Tibial nerve (tissue), 4 donors: ENCODE results near the gene PHLPP1. TPM values are rescaled to one million over a fixed set of nuclear protein-coding genes. Genes with fewer than 3 reads are reported as not detected.

Experiments
- DNase-seq, 2 donors: peaks; one replicate each; pipeline ENCODE4 v3.0.0-alpha.2; 2019; ENCODE audit warnings: low spot score in 2 of 2
- H3K27ac ChIP-seq, 4 donors: fragments of 200-600 bp; sonication (generic) in 3 of 4; one replicate each; pipeline ENCODE4 v1.5.1; 2017 to 2019; ENCODE audit warnings: mild to moderate bottlenecking in 1 of 4
- H3K27me3 ChIP-seq, 2 donors: fragments of 200-600 bp; sonication (generic) in 1 of 2; one replicate each; pipeline versions ENCODE4 v1.5.1 to v1.6.0; 2017 to 2019
- H3K36me3 ChIP-seq, 3 donors: fragments of 200-600 bp; sonication (generic); one replicate each; pipeline ENCODE4 v1.5.1; 2018 to 2019
- H3K4me1 ChIP-seq, 4 donors: fragments of 200-600 bp; sonication (generic) in 3 of 4; one replicate each; pipeline ENCODE4 v1.5.1; 2017 to 2019
- H3K4me3 ChIP-seq, 4 donors: fragments of 200-600 bp; sonication (generic) in 3 of 4; one replicate each; pipeline ENCODE4 v1.5.1; 2017 to 2019; ENCODE audit warnings: mild to moderate bottlenecking in 1 of 4, moderate library complexity in 1 of 4
- H3K9me3 ChIP-seq, 4 donors: fragments of 200-600 bp; sonication (generic) in 3 of 4; one replicate each; pipeline ENCODE4 v1.5.1; 2017 to 2019
- CTCF ChIP-seq, 5 experiments: fragments of 200-600 bp in 3 of 5; fragments of 450-650 bp in 2 of 5; sonication (generic) in 3 of 5; IDR thresholded peaks; one replicate each; pipeline ENCODE4 v1.5.1; 2016 to 2019; ENCODE audit warnings: antibody characterized with exemption in 5 of 5, mild to moderate bottlenecking in 3 of 5, moderate library complexity in 2 of 5
- EP300 ChIP-seq, 2 donors: sonication (generic); formaldehyde crosslinking; IDR thresholded peaks; one replicate each; pipeline ENCODE4 v1.6.1; 2017; ENCODE audit warnings: antibody characterized with exemption in 2 of 2, mild to moderate bottlenecking in 1 of 2
- POLR2A ChIP-seq, 2 donors: fragments of 450-650 bp; IDR thresholded peaks; one replicate each; pipeline ENCODE4 v1.6.1; 2017; ENCODE audit warnings: antibody characterized with exemption in 2 of 2, mild to moderate bottlenecking in 2 of 2, moderate library complexity in 2 of 2
- WGBS, 2 donors: methylation state at CpG; one replicate each; pipeline ENCODE4 v1.1.5; 2018; 5-methylcytosine and 5-hydroxymethylcytosine counted together
- total RNA-seq, 4 donors: library from RNA; depleted of rRNA; stranded (reverse); fragments of >200 nt; gene quantifications; one replicate each; pipeline ENCODE4 v1.1.0, GENCODE V29; 2016

Gene PHLPP1
- total RNA-seq, 4 donors from 2014 or later, result 11.4 to 16.1 (median 14.5) TPM

- WGBS, 2 donors, result 55 to 72% methylated on average over 13 of the region's 13 CpGs
- no peak overlapping the region for H3K4me3 ChIP-seq
- H3K27me3 ChIP-seq, result no peaks in the 10 kb centered on the region
- peak in 1 of 2 donors; percentile 34 for DNase-seq
- TF ChIP-seq POLR2A (IDR thresholded peaks at IDR 0.05), result no peak
- no peak for TF ChIP-seq CTCF (IDR thresholded peaks at IDR 0.05)
- TF ChIP-seq EP300 (IDR thresholded peaks at IDR 0.05), result peak in 1 of 2 donors; percentile 34
- H3K9me3 ChIP-seq, result no peaks in the 10 kb centered on the region
- peak overlapping the region in 2 of 4 donors; percentile 60 to 62 for H3K27ac ChIP-seq
- H3K4me1 ChIP-seq, result peaks cover 0 to 23% (median 0%) of the 10 kb centered on the region in 4 donors
- peaks cover 0 to 44% (median 0%) of the 10 kb centered on the region in 3 donors for H3K36me3 ChIP-seq
These were observed 263.8 kb downstream of the PHLPP1 start for GRCh38 chr18:62979176-62979575.

DNA sequence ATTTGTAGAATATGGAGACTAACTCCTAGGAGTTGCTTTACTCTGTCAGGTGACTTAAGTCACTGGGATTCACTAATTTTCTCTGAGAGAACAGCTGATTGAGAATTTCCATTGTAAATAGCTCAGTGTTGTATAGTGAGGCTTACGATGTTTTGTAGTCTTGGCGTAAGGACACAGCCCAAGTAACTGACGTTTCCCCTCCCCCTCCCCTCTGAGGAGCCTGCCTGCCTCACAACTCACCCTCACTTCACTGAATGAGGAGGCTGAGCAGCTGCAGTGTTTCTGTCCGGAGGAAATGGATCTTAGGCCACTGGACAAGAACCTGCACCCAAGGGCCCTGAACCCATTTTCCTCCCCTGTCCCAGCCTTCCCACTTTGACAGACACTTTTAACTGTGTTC is 264.6 kb downstream of the PHLPP1 start:
- Histone ChIP-seq H3K4me1 (peaks cover 0 to 23% (median 0%) of the 10 kb centered on the region in 4 donors), H3K27ac (peak overlapping the region in 2 of 4 donors; percentile 60 to 62), H3K9me3 (no peaks in the 10 kb centered on the region), H3K4me3 (no peak overlapping the region), H3K36me3 (peaks cover 0 to 43% (median 0%) of the 10 kb centered on the region in 3 donors), H3K27me3 (no peaks in the 10 kb centered on the region)
- TF ChIP-seq CTCF (IDR thresholded peaks at IDR 0.05) (no peak), EP300 (IDR thresholded peaks at IDR 0.05) (no peak), POLR2A (IDR thresholded peaks at IDR 0.05) (no peak)
- no peak for DNase-seq
- 37 to 48% methylated on average over 4 of the region's 4 CpGs for WGBS, 2 donors

- WGBS, 2 donors, result 92 to 95% methylated on average over 9 to 11 of the region's 11 CpGs
These were observed 266.2 kb downstream of the PHLPP1 start for GRCh38 chr18:62981566-62981965.

GRCh38 chr18:62982600-62983251 is 267.4 kb downstream of the PHLPP1 start:
- no peaks in the 10 kb centered on the region for H3K27me3 ChIP-seq
- H3K27ac ChIP-seq, result peak overlapping the region in 1 of 4 donors; percentile 50
- H3K4me1 ChIP-seq, result peaks cover 0 to 23% (median 0%) of the 10 kb centered on the region in 4 donors
- peak overlapping the region in 2 of 4 donors; percentile 30 to 46 for H3K4me3 ChIP-seq
- peak; percentile 49 to 83 for DNase-seq
- H3K36me3 ChIP-seq, result peaks cover 0 to 17% (median 0%) of the 10 kb centered on the region in 3 donors
- WGBS, 2 donors, result 31 to 39% methylated on average over 11 of the region's 11 CpGs
- H3K9me3 ChIP-seq, result no peaks in the 10 kb centered on the region
- TF ChIP-seq EP300 (IDR thresholded peaks at IDR 0.05) (peak in 1 of 2 donors; percentile 30), CTCF (IDR thresholded peaks at IDR 0.05) (peak; percentile 68 to 87 (median 73)), POLR2A (IDR thresholded peaks at IDR 0.05) (no peak)

More at GRCh38 chr18:62981566-62981965, 266.2 kb downstream of the PHLPP1 start:
- Histone ChIP-seq H3K4me1 (peaks cover 0 to 23% (median 0%) of the 10 kb centered on the region in 4 donors), H3K36me3 (peaks cover 0 to 26% (median 0%) of the 10 kb centered on the region in 3 donors), H3K27ac (peak overlapping the region in 1 of 4 donors; percentile 11), H3K9me3 (no peaks in the 10 kb centered on the region), H3K4me3 (no peak overlapping the region), H3K27me3 (no peaks in the 10 kb centered on the region)
- TF ChIP-seq EP300 (IDR thresholded peaks at IDR 0.05) (no peak), CTCF (IDR thresholded peaks at IDR 0.05) (no peak)
- no peak for DNase-seq

- no peak for DNase-seq
- Histone ChIP-seq H3K36me3 (no peaks in the 10 kb centered on the region), H3K27me3 (no peaks in the 10 kb centered on the region), H3K4me1 (peaks cover 0 to 19% (median 0%) of the 10 kb centered on the region in 4 donors), H3K9me3 (no peaks in the 10 kb centered on the region), H3K4me3 (no peak overlapping the region), H3K27ac (no peak overlapping the region)
- TF ChIP-seq EP300 (IDR thresholded peaks at IDR 0.05) (no peak), CTCF (IDR thresholded peaks at IDR 0.05) (no peak), POLR2A (IDR thresholded peaks at IDR 0.05) (no peak)
- 83 to 90% methylated on average over 10 to 11 of the region's 11 CpGs for WGBS, 2 donors
These were observed 269.4 kb downstream of the PHLPP1 start for GRCh38 chr18:62984656-62985315.
